ENCODE measurements around the gene MOB3B. TPM values are rescaled to one million over a fixed set of nuclear protein-coding genes. Genes with fewer than 3 reads are reported as not detected.

Gene MOB3B
- total and polyA plus RNA-seq, 10 of the 15 experiments (the other 5 are each of a cell fraction or from before 2014, with no cell fraction given) = 0.44 to 2.7 (median 0.91) TPM

GRCh38 chr9:27311184-27311583, 218.4 kb downstream of the MOB3B start (continued):
- TF ChIP-seq E2F8 (IDR thresholded peaks at IDR 0.05; ENCODE audit: low read depth, partially characterized antibody) (no peak), KAT2A (conservative IDR thresholded peaks at IDR 0.05; ENCODE audit: control insufficient read depth, low read depth, low read length) (no peak)

- in situ Hi-C loops (cut with MboI) = no loop called here
- no peak for ATAC-seq
These were observed 219.0 kb downstream of the MOB3B start for GRCh38 chr9:27310582-27310981.

More at GRCh38 chr9:27310582-27310981, 219.0 kb downstream of the MOB3B start:
- no peaks in the 10 kb centered on the region for H3K4me1 ChIP-seq (ENCODE audit: control insufficient read depth, insufficient read depth, low read length)
- SMC1A ChIA-PET (ENCODE audit: uncharacterized antibody, unreplicated experiment) = interaction anchor here (1.0 kb wide), 1 partner anchor 36 kb away, joined by 3 read pairs; no protein-coding TSS in a partner anchor
- POLR2A ChIA-PET = no interaction called here
- no peaks in the 10 kb centered on the region for H4K20me1 ChIP-seq (ENCODE audit: control insufficient read depth, insufficient read depth)
- RAD21 ChIA-PET (ENCODE audit: unreplicated experiment) = no interaction called here
- intact Hi-C loops (cut with micrococcal nuclease; ENCODE audit: unreplicated experiment) = no loop called here
- 4% methylated on average over 2 of the region's 2 CpGs for WGBS (ENCODE audit: insufficient coverage, insufficient replicate concordance, low lambda C conversion rate, missing lambda C conversion rate)
- no peak overlapping the region for H2AFZ ChIP-seq (ENCODE audit: control insufficient read depth, low read depth, low read length)
- H3K79me2 ChIP-seq (ENCODE audit: control insufficient read depth, insufficient read depth, low read length) = no peaks in the 10 kb centered on the region
- H3K4me3 ChIP-seq = no peak overlapping the region
- no peaks in the 10 kb centered on the region for H3K27me3 ChIP-seq (replicated peaks in 1 of 2; ENCODE audit: control insufficient read depth in 2 of 2, insufficient read depth in 2 of 2, low read length in 1 of 2)
- H3K9me3 ChIP-seq (replicated peaks; ENCODE audit: control insufficient read depth, insufficient read depth, low read length) = no peaks in the 10 kb centered on the region
- H3K9ac ChIP-seq (ENCODE audit: control insufficient read depth, insufficient read depth, low read length) = no peak overlapping the region
- BruUV-seq (replicated peaks) = no TSS peak
- no peak for TF ChIP-seq GATAD2B (conservative IDR thresholded peaks at IDR 0.05; ENCODE audit: low read depth)
- TF ChIP-seq KLF5 (IDR thresholded peaks at IDR 0.05; ENCODE audit: partially characterized antibody) = no peak
- no peak for TF ChIP-seq SREBF2 (IDR thresholded peaks at IDR 0.05; ENCODE audit: low read length)
- TF ChIP-seq CUX1 (IDR thresholded peaks at IDR 0.05; ENCODE audit: insufficient replicate concordance, low read depth, low read length) = no peak
- no peak for TF ChIP-seq CREM (IDR thresholded peaks at IDR 0.05; ENCODE audit: low read depth)
- no peak for TF ChIP-seq SPI1 (IDR thresholded peaks at IDR 0.05; ENCODE audit: borderline replicate concordance, insufficient read depth, low read depth, low read length)
- TF ChIP-seq IKZF1 (conservative IDR thresholded peaks at IDR 0.05) = no peak
- no peak for TF ChIP-seq ASH2L (IDR thresholded peaks at IDR 0.05; ENCODE audit: borderline replicate concordance, low read depth)
- no peak for TF ChIP-seq RAD21 (IDR thresholded peaks at IDR 0.05; ENCODE audit: insufficient read depth, low read depth, low read length)
- TF ChIP-seq NKRF (conservative IDR thresholded peaks at IDR 0.05) = no peak
- TF ChIP-seq TCF7 (IDR thresholded peaks at IDR 0.05; ENCODE audit: borderline replicate concordance) = no peak
- no peak for TF ChIP-seq CBX5 (IDR thresholded peaks at IDR 0.05; ENCODE audit: low read depth)
- H3K4me2 ChIP-seq (ENCODE audit: control insufficient read depth, insufficient read depth) = no peak overlapping the region
- no peaks in the 10 kb centered on the region for H3K36me3 ChIP-seq (ENCODE audit: control insufficient read depth in 2 of 2, insufficient read depth in 2 of 2, low read length in 1 of 2)
- FAIRE-seq = no peak
- no peak overlapping the region for H3K27ac ChIP-seq (ENCODE audit: control insufficient read depth, insufficient read depth)
- DNase-seq (ENCODE audit: low read depth, low spot score) = no peak
- CTCF ChIA-PET = no interaction called here

Measured in GM12878 (cell line).